ENCODE data around the gene SETSIP.
"Not testable (repeated sequence)": the region's sequence is repeated elsewhere in the genome, so short reads cannot be mapped to it uniquely, and the experiment has no call there.

The SETSIP gene

GRCh38 chr1:92081031-92081430 is 5.8 kb upstream of the SETSIP start:
- DNase-seq (ENCODE audit: low read depth) = no peak
- H3K4me3 ChIP-seq (ENCODE audit: control insufficient read depth, low read depth, low read length) = peak overlapping the region; percentile 81
- no peak for TF ChIP-seq CTCF (conservative IDR thresholded peaks at IDR 0.05; ENCODE audit: control insufficient read depth, insufficient read depth, low read depth, low read length)

GRCh38 chr1:92080128-92080985 is 5.1 kb upstream of the SETSIP start, which contains the start of gene BTBD8:
TSS of gene BTBD8 (plus strand) at chr1:92080345. CDS start at chr1:92080572, 227 bp downstream.
- peak; percentile 73 for DNase-seq (ENCODE audit: low read depth)
- no peak for TF ChIP-seq CTCF (conservative IDR thresholded peaks at IDR 0.05; ENCODE audit: control insufficient read depth, insufficient read depth, low read depth, low read length)
- peak within 1 kb of the TSS; percentile 81 for H3K4me3 ChIP-seq (ENCODE audit: control insufficient read depth, low read depth, low read length)

GRCh38 chr1:92079441-92079840 is 4.2 kb upstream of the SETSIP start:
- no peak for TF ChIP-seq CTCF (conservative IDR thresholded peaks at IDR 0.05; ENCODE audit: control insufficient read depth, insufficient read depth, low read depth, low read length)
- DNase-seq (ENCODE audit: low read depth) = no peak
- peak overlapping the region; percentile 81 for H3K4me3 ChIP-seq (ENCODE audit: control insufficient read depth, low read depth, low read length)

- DNase-seq (ENCODE audit: low read depth); H3K4me3 ChIP-seq (ENCODE audit: control insufficient read depth, low read depth, low read length): not testable (repeated sequence)
Observed at GRCh38 chr1:92078077-92078476, 2.9 kb upstream of the SETSIP start.

GRCh38 chr1:92076363-92076762 is 1.2 kb upstream of the SETSIP start:
- DNase-seq (ENCODE audit: low read depth) = no peak
- TF ChIP-seq CTCF (conservative IDR thresholded peaks at IDR 0.05; ENCODE audit: control insufficient read depth, insufficient read depth, low read depth, low read length) = no peak
- no peak overlapping the region for H3K4me3 ChIP-seq (ENCODE audit: control insufficient read depth, low read depth, low read length)

- DNase-seq (ENCODE audit: low read depth); H3K4me3 ChIP-seq (ENCODE audit: control insufficient read depth, low read depth, low read length): not testable (repeated sequence)
Observed at GRCh38 chr1:92074446-92074845, 765 bp downstream of the SETSIP start.

GRCh38 chr1:92070892-92071291 is 4.3 kb downstream of the SETSIP start:
- no peak for DNase-seq (ENCODE audit: low read depth)
- no peak overlapping the region for H3K4me3 ChIP-seq (ENCODE audit: control insufficient read depth, low read depth, low read length)
- TF ChIP-seq CTCF (conservative IDR thresholded peaks at IDR 0.05; ENCODE audit: control insufficient read depth, insufficient read depth, low read depth, low read length) = no peak

GRCh38 chr1:92066321-92066720 is 8.9 kb downstream of the SETSIP start:
- no peak for DNase-seq (ENCODE audit: low read depth)
- no peak for TF ChIP-seq CTCF (conservative IDR thresholded peaks at IDR 0.05; ENCODE audit: control insufficient read depth, insufficient read depth, low read depth, low read length)
- H3K4me3 ChIP-seq (ENCODE audit: control insufficient read depth, low read depth, low read length) = no peak overlapping the region
